NCI-H510A (cell line): ENCODE measurements around the gene CADM3.

ENCODE experiments used
- DNase-seq: peaks from one replicate; lab custom pipeline; 2025; lab: John Stamatoyannopoulos, UW

The CADM3 gene, protein sequence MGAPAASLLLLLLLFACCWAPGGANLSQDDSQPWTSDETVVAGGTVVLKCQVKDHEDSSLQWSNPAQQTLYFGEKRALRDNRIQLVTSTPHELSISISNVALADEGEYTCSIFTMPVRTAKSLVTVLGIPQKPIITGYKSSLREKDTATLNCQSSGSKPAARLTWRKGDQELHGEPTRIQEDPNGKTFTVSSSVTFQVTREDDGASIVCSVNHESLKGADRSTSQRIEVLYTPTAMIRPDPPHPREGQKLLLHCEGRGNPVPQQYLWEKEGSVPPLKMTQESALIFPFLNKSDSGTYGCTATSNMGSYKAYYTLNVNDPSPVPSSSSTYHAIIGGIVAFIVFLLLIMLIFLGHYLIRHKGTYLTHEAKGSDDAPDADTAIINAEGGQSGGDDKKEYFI

DNA sequence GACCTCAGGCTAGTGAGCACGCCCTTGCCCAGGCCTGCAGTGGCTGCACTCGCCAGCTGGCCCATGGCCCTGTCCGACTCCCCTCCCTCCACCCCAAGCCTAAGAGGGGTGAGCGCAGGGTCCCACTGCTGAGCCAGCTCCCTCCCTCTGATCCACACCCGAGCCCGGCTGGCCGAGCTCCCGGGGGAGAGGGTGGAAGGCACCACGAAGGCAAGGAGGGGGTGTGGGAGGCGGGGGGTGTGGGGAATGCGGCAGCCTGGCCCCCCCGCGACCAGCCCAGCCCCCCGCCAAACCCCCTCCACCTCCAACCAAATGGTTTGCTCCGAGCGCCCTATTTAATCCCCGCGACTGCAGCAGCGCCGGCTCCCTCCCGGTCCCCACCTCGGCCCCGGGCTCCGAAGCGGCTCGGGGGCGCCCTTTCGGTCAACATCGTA lies at the start of gene CADM3:
Gene CADM3 (plus strand): TSS at position 362 of the 434 bp plus-strand sequence. CDS start 151 bp downstream, outside the sequence.
- DNase-seq, result peak; percentile 26

DNA sequence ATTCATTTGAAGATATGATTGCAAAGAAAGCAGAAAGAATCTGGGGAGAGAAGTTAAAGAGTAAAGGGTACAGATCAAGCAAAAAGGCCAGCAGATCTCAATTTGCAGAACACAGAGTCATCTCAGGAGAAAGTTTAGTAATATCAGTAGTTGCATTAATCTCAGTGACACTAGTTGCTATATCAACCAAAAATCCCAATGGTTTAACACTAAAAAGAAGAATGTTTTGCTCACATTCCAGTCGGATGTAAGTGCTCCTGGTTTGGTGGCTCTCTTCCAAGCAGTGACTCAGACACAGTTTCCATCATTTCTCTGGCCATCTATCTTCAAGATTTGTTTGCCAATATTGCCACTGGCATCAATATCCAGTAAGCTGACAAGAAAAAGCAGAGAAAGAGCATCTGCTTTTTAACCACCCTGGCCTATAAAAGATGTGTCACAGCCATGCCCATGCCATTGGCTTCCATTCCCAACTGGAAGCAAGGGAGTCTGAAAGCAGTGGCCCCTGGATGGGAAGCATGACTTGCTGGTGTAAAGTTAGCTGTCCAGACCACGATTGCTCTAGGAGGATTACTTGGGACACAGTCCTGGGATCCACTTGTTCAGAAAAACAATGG lies 49.3 kb upstream of the CADM3 start:
- DNase-seq, result no peak

DNA sequence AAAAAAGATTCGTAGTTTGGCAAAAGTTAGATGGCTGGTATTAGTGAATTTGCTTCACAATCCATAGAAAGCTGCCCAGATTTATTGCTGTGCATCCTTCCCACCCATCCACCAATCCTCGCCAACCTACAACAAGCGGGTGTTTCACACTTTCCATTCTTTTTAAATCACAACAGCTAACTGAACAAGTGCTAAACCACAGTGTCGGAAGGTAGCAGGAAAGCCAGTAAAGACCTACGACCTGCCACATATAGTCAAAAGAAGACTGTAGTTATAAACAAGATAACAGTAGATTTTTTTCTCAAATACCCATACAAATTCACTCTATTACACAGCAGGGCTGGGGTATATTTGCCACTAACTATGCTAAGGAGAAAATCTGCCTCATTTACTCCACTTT lies 47.8 kb upstream of the CADM3 start:
- no peak for DNase-seq

DNA sequence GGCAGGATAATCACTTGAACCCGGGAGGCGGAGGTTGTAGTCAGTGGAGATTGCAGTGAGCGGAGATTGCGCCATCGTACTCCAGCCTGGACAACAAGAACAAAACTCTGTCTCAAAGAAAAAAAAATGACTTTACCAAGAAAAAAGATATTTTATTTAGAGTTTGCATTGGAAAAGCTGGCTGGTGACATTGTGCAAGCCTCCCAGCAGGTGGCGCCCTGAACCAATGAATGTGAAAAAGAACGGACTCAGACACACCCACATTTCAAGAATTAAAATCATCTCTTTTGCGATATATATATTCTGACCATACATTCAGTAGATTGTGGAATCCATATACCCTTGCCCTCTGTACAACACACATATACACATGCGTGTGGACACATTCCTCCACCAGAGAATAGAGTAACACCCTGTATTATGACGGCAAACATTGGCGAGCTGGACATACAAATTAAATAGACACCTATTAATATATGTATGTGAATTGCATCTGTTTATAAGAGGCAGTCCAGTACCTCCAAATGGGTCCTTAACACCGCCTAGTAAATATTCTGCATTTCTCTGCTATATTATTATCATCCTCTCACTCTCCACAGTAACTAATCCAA lies 39.0 kb upstream of the CADM3 start:
- no peak for DNase-seq

DNA sequence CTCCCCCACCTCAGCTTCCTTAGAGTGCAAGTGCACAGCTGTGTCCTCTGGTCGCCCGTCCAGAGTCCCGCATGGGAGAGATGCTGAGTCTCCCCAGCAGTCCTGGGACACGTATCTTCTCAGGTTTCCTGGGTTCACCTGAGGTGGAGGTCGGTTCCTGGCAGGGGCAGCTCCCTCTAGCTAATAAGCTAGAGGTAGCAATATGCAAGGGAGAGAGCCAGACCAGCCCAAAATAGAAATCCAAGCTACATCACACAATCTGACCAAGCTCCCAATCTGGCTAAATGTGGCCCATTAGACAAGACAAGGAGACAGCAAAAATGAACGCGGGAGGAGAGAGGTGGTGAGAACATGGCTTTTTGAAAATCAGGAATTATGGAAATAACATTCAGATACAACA lies 30.9 kb upstream of the CADM3 start:
- DNase-seq, result no peak

DNA sequence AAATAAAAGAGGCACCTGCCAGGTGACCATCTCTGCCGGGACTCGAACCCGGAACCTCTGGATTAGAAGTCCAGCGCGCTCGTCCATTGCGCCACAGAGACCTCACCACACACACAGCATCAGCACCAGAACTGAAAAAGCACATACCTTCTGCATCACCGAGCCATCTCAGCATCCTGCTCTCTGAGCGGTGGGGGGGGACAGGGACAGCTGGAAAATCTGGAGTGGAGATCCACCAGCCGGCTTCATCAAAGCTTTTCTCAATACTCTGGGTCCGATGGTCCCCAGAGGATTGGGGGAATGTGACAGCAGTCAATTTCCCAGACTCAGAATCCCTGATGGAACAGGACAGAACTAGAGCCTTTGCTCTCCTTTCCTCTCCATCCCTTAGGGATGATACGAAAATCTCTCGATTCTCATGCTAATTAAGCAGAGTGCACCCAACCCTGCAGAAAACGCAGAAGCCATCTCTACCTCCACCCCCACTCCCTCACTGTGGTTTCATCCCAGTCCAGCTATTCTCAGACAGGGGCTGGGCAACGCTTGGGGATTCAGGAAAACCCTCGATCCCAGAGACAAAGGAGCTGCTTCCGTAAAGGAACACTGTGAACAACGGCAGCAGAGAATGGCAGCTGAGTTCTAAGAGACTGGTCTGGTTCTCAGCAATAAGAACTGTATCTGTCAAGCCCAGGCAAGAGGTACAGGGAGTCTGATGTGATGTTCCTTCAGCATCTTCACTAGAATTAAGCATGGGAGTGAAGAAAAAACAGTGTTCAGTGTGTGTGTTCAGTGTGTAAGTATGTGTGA lies 29.6 kb upstream of the CADM3 start:
- no peak for DNase-seq

DNA sequence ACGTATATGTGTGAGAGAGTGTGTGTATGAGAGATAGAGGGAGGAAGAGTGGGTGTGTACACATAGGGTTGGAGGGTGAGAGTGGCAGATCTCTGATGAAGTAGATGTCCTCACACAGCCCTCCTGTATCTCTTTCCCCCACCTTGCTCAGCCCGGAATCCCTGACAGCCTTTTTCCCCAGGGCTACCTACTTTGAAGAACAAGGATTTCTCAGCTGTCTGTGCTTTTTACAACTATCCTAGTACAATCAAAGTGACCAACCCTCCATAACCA lies 29.1 kb upstream of the CADM3 start:
- no peak for DNase-seq

DNA sequence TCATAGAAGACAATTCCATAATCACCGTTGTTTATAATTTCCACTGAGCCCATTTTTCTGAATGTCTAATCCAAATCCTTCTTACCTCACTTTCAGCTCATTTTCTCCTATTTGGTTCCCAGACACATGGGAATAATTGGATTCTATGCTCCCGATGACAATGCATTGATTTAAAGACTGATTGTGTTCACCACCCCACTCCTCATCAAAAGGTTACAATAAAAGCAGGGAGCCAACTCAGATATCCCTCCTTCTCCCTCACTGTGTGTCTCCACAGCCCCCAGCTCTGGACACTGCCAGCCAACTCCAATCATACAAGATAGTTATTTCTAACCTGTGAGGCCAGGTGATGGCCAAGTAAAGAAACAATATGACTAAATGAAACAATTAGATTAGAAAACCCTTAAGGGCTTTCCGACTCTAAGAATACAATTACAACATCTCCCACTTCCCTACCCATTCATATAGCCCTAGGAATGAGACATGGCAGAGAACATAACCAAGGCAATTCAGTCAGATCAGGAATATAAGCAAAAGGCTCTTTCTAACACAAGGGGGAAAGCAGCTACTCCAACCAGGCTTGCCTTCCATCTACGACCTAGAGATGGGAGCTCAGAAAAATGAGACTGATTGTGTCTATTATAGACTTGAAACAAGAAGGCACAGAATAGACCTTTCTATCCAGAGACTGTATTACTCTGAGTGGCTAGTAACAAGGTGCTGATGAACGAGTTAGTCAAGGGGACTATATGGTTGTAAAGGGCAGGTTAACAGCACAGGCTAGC lies 28.5 kb upstream of the CADM3 start:
- DNase-seq, result no peak

DNA sequence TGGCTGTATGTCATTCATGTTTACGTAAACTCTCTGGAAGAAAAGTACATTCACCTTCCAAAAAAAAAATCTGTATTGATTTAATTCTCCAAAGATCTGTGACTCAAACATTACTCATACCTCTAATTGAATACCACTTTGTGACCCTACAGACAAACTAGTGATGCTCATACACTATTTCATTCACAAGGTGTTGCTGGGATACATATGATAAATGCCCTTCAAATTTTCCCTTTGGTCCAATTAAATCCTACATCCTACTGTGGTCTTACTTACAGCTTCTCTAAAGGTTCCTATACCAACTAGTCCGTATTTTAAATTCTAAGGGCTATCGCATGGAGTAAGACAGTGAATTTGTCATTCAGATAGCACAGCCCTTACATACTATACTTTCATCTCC lies 26.8 kb upstream of the CADM3 start:
- DNase-seq, result no peak

DNA sequence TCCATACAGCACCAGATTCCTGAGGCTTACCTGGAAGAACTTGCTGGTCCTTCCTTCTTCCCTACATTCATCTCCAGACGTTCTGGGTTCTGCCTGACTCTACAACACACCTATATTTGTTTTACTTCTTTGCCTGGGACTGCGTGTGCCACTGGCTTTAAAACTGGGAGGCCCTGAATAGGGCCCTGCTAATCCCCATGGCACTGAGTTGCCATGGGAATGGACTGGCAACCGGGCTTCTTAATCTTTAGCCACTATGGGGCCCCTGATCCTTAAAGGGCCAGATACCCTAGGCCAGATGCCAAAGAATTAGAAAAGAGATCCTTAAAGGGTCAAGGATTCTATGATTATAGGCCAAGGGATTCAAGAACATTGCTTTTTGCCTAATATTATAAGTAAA lies 24.4 kb upstream of the CADM3 start:
- no peak for DNase-seq

DNA sequence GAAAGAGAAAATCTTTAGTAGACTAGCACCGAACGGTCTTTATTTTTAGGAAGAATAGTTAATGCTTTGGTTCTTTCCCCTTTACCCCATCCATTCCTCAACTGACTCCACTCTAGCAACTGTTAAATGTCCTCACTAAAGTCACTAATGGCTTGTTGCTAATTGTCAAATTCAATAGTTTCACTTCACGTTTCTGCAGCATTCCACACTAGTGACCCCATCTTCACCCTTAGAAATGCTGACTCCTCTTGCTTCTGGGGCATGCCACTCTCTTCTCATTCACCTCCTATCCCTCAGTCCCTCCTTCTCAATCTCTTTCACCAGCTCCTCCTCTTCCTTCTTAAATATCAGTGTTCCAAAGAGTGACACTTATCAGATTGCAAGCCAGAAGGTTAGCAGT lies 19.4 kb upstream of the CADM3 start:
- DNase-seq, result no peak

DNA sequence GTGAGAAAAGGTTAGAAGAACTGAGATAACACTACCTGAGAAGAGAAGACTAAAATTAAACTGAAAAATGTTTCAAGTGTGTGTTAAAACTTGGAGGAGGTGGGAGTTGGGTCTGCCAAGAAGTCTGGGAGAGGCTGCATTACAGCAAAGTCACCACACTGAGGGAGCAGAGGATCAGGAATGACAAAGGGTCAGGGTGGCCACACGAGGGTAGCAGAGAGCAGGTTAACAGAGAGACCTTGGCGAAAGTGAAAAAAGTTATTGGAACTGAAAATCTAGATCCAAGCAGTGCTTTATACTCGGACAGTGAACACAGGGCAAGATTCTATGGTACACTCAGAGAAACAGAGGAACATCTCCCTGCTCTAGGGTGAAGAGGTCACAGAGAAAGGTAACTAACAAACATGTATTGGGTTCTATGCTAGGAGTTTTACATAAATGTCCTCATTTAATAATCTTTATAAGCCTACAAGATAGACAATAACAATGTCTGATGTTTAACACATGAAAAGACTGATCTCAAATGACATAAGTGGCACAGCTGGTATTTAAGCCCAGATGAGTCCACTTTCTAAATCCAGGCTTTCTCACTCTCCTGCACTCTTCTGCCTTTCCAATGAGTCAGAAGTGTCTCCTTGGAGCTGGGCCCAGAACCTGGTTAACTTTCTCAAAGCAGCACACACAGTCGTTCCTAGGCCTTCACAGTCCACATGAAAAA lies 10.3 kb upstream of the CADM3 start:
- peak; percentile 42 for DNase-seq

DNA sequence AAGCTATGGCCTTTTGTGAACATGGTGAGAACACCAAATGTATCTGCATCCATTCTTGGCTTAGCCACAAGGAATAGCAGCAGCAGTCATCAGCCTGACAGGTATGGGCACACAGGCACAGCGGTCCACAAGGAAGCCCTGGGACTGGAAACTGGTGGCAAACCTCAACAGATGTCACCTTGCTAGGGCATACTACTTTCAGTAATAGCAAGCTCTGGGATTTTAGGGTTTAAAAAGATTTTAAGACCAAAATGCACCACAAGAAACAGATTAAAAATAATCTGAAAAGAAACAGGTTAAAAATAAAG lies 9.7 kb upstream of the CADM3 start:
- DNase-seq, result no peak

DNA sequence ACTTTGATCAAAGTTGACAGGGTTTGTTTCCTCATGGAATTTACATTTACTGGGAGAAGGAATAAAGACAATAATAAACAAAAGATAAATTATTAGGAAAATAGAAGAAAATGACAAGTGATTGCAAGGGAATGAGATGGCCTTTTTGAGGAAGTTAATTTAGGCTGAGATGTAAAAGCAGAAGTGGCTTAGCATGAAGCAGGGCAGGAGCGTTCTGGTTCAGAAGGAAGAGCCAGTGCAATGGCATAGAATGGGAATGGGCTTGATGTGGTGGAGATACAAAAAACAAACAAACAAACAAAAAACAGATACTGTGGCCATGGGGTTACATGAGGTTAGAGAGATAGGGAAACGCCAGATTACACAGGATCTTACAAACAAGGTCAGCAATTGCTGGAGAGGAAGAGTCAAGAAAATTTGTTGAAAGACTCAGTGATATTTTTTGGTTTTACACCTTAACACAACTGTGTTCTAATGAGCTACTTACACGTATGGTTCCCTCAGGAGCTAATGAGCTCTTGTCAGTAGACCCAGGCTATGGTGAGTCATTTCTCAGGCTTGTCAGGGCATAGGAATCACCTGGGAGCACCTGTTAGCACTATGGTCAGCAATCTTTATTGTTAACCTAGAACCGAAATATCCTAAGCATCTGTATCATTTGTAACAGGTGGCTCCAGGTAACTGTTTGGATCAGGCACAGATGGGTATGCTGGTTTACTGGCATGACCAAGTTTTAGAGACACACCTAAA lies 8.7 kb upstream of the CADM3 start:
- no peak for DNase-seq

DNA sequence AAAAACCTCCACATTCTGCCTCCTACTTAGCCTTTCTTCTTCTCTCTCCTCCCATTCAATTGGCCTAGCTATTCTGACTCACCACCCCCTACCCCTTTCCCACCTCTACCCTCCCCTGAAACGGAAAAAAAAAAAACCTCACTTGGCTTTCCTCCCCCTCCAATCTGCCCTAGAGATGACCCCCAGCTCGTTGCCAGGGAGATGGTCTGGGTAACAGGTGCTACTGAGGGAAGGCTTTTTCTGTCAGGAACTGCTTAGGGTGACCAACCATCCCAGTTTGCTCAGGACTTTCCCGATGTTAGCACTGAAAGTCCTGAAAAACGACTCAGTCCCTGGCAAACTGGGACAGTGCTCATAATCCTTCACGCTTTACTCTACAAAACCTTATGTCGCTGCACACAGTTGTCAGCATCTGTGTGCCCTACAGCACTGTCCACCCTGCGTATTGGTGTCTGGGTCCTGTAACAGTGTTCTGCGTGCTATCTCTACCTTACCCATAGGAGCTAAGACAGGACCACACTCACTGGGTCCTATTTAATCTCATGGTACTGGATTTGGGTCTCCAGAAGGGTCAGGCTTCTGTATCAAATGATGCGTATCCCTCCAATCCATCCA lies 7.7 kb upstream of the CADM3 start:
- no peak for DNase-seq

DNA sequence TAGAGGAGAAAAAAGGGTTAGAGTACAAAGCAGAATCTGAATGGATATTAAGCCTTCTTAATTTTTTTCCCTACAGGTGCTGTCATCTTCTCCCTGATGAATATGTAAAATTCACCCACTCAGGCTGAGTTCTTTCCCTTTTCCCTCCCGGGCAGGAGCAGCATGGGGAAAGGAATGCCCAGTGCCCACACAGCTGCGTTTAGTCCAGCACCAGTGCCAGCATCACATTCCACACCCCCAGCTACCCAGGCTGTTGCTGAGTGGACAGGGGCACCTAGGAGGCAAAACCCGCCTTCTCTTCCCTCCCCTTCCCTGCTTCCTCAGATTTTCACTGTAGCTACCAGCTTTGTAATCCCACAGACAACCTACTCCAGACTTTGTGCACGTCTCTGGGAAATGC lies 3.4 kb upstream of the CADM3 start:
- DNase-seq, result no peak

DNA sequence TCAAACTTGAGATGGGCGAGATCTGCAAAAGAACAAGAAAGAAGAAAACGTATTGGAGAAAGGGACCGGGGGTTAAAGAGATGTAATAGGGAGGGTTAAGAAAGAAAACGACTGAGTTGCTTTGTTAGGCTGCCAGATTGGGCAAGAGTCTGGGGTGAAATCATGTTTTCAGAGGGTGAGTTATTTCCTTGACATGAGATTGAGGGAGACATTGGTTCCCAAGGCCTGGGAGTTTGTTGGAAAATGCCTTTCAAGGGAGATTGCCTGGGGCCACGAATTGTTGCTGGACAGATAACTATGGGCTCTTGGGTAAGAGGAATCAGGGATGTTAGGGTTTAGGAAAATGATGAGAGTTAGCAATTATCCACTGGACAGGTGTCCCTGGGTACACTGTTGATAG lies 776 bp upstream of the CADM3 start:
- DNase-seq, result no peak

DNA sequence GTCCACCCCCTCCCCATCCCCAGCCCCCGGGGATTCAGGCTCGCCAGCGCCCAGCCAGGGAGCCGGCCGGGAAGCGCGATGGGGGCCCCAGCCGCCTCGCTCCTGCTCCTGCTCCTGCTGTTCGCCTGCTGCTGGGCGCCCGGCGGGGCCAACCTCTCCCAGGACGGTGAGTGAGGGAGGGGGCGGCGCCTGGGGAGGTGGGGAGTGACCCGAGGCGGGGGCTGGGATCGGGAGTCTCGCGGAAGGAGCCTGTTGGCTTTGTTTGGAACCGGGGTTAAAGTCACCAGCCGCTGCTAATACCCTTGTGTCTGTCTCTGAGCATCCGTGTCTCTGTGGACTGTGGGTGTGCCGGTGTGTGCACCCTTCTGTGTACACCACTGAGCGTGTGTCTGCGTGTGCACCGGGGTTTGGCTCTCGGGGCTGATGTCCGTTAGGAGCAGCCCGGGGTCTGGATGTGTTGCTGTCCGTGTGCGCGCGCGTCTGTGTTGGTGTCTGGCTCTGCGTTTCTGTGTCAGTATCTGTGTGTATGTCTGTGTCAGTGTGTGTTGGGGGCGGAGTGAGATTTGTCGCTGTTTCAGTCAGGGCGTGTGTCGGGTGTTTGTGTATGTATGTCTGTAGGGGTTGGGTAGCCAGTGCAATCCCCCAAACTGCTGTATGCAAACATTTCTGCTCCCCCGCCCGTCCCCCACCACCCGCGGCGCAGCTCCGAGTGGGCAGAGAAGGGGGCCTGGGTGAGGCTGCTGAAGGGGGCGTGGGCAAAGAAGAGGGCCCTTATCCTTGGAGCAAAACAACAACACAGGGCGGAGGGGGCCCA lies 480 bp downstream of the CADM3 start:
- peak; percentile 56 for DNase-seq

DNA sequence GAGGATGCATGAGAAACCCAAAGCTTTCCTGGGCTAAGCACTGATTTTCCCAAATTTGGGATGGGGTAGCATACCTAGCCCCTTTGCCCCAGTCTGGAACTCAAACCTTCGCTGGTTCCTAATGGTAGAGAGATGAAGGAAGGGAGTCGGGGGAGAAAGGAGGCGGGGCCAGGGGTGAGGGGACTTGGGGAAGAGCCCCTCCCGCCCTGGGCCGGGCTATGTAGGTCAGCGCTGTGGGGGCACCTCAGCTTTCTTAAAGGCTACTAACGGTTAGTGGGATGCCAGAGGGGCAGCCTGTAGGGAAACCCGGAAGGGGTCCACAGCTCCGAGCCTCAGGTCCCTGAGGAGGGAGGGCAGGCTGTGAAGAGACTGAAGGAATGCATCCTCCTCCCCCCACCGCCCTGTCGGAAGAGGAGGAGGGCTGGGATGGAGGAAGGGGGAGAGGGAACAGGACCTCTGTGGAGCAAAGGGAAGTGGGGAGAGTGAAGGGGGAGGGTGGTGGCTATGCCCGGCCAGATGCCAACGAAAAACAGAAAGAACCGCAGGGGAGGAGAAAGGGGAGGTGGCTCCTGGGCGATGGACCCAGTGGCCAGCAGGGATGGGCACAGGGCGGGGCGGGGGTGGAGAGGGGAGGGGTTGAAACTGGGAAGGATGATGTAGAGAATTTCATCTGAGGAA lies 1.3 kb downstream of the CADM3 start:
- no peak for DNase-seq
